Muscle layer of colon (tissue), 2 donors: Measurements from ENCODE around the gene ADCY9.

ENCODE experiments used
- H3K27ac ChIP-seq: one replicate; pipeline ENCODE4 v1.7.0; 2013; ENCODE audit warnings: low read depth, mild to moderate bottlenecking, low read length, moderate library complexity
- H3K27me3 ChIP-seq, 2 donors: one replicate each; pipeline ENCODE4 v1.7.0; 2013; ENCODE audit warnings: low read length in 2 of 2, mild to moderate bottlenecking in 2 of 2; ENCODE audit not compliant: insufficient read depth in 2 of 2, control insufficient read depth in 1 of 2
- H3K36me3 ChIP-seq: one replicate; pipeline ENCODE4 v1.7.0; 2013; ENCODE audit warnings: mild to moderate bottlenecking, low read length; ENCODE audit not compliant: insufficient read depth
- H3K4me1 ChIP-seq: one replicate; pipeline ENCODE4 v1.7.0; 2013; ENCODE audit warnings: mild to moderate bottlenecking, low read length; ENCODE audit not compliant: insufficient read depth
- H3K4me3 ChIP-seq, 2 donors: one replicate each; pipeline ENCODE4 v1.7.0; 2013; ENCODE audit warnings: low read length in 2 of 2, low read depth in 1 of 2, mild to moderate bottlenecking in 1 of 2, moderate library complexity in 1 of 2
- H3K9ac ChIP-seq: one replicate; pipeline ENCODE4 v1.7.0; 2013; ENCODE audit warnings: low read length
- H3K9me3 ChIP-seq: one replicate; pipeline ENCODE4 v1.7.0; 2013; ENCODE audit warnings: mild to moderate bottlenecking, low read length
- donor health status: abdominal sarcoma.
- donor health status: Adenocarcinoma of cecum.

Gene ADCY9

GRCh38 chr16:3993052-3993785, 123.0 kb downstream of the ADCY9 start:
- no peak overlapping the region for H3K4me3 ChIP-seq
- H3K9ac ChIP-seq: no peak overlapping the region
- H3K27ac ChIP-seq: no peak overlapping the region
- no peaks in the 10 kb centered on the region for H3K9me3 ChIP-seq
- no peaks in the 10 kb centered on the region for H3K36me3 ChIP-seq
- H3K27me3 ChIP-seq: no peaks in the 10 kb centered on the region
- H3K4me1 ChIP-seq: no peaks in the 10 kb centered on the region

- Histone ChIP-seq H3K9ac (no peak overlapping the region), H3K9me3 (no peaks in the 10 kb centered on the region), H3K27me3 (no peaks in the 10 kb centered on the region), H3K4me1 (no peaks in the 10 kb centered on the region), H3K36me3 (peaks cover 7% of the 10 kb centered on the region), H3K27ac (no peak overlapping the region), H3K4me3 (no peak overlapping the region)
These were observed 123.8 kb downstream of the ADCY9 start for GRCh38 chr16:3992297-3993051.

DNA sequence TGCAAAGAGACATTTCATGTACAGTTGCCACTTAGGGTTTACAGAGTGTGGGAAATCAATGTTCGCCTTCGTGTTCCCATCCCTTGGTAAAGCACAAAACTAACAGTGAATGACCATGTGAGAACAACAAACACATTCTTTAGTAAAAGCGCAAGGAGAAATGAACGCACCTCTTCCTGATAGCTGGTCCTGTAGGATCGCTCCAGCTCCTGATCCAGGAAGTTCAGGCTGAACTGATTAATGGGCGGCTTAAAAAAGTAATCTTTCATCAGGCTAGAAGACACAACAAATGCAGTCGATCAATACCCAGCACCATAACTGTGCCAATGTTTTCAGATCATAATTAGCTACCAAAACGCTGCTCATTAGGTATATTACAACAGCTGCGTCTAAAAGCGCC, 127.4 kb downstream of the ADCY9 start:
- H3K4me3 ChIP-seq: no peak overlapping the region
- H3K27ac ChIP-seq: no peak overlapping the region
- no peaks in the 10 kb centered on the region for H3K27me3 ChIP-seq
- H3K4me1 ChIP-seq: no peaks in the 10 kb centered on the region
- no peaks in the 10 kb centered on the region for H3K9me3 ChIP-seq
- H3K9ac ChIP-seq: no peak overlapping the region
- peaks cover 8% of the 10 kb centered on the region for H3K36me3 ChIP-seq

GRCh38 chr16:3988011-3988410, 128.2 kb downstream of the ADCY9 start:
- Histone ChIP-seq H3K27me3 (no peaks in the 10 kb centered on the region), H3K4me1 (no peaks in the 10 kb centered on the region), H3K9me3 (no peaks in the 10 kb centered on the region), H3K4me3 (no peak overlapping the region), H3K36me3 (peaks cover 8% of the 10 kb centered on the region), H3K9ac (no peak overlapping the region), H3K27ac (no peak overlapping the region)

- Histone ChIP-seq H3K9me3 (no peaks in the 10 kb centered on the region), H3K4me1 (no peaks in the 10 kb centered on the region)
These were observed 129.0 kb downstream of the ADCY9 start for GRCh38 chr16:3987231-3987630.

DNA sequence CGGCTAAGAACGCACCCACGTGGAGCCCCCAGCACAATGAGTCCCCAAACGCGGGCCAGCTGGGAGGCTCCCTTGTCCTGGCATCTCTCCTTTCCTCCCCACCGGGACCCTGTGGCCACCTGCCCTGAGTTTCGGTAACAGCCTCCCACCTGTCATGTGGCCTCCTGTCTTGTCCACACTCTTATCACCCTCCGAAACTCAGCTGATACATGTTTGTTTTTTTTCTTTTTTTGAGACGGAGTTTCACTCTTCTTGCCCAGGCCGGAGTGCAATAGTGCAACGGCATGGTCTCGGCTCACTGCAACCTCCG, 130.1 kb downstream of the ADCY9 start:
- Histone ChIP-seq H3K9ac (no peak overlapping the region), H3K36me3 (peaks cover 8% of the 10 kb centered on the region), H3K27ac (no peak overlapping the region), H3K4me3 (no peak overlapping the region), H3K27me3 (no peaks in the 10 kb centered on the region), H3K9me3 (no peaks in the 10 kb centered on the region), H3K4me1 (no peaks in the 10 kb centered on the region)

More at GRCh38 chr16:3987231-3987630, 129.0 kb downstream of the ADCY9 start:
- no peak overlapping the region for H3K4me3 ChIP-seq
- H3K36me3 ChIP-seq: peaks cover 8% of the 10 kb centered on the region
- no peak overlapping the region for H3K9ac ChIP-seq
- no peak overlapping the region for H3K27ac ChIP-seq
- no peaks in the 10 kb centered on the region for H3K27me3 ChIP-seq

DNA sequence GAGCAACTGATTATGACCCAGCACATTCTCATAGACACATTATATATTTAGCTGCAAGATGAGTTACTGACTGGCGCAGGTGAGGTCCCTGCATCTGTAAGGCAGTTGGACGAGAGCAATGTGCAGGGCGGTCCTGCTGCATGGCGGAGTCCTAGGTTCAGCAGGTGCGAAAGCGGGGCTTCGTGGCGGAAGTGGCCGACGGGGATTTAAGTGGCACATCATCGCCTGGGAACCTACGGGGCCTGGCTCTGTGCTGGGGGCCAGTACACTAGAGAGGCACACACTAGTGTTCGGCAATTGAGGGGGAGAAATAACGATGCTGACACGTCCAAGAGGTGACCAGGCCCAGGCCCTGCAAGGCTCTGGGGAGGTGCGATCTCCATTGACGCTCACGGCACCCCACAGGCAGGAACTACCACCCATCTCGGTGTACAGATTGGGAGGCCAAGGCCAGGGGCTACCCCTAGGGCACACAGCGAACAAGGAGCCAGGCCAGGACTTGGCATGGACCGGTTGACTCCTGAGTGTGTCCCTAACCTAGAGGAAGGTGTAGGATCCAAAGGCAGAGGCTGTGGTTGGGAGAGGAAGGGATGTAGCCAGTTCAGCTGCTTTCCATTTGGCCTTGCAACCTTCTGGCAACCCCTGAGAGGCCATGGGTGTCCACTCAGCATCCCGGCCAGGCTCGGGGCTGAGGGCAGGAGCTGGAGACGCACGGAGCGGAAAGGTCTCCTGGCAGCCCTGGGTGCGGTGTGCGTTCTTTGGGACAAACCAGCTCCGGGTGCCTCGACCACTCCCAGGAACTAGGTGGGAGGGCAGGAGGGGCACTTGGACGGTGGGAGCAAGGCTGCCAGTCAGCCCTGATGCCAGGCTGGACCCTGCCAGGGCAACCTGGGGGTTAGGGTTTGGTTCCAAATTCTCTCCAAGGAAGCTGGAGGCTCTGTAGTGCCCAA, 131.9 kb downstream of the ADCY9 start:
- H3K27ac ChIP-seq: no peak overlapping the region
- H3K27me3 ChIP-seq: no peaks in the 10 kb centered on the region
- H3K9ac ChIP-seq: no peak overlapping the region
- H3K4me3 ChIP-seq: no peak overlapping the region
- H3K4me1 ChIP-seq: peaks cover 11% of the 10 kb centered on the region
- peaks cover 8% of the 10 kb centered on the region for H3K36me3 ChIP-seq
- H3K9me3 ChIP-seq: no peaks in the 10 kb centered on the region

GRCh38 chr16:3983081-3983520, 133.1 kb downstream of the ADCY9 start:
- H3K4me1 ChIP-seq: peaks cover 11% of the 10 kb centered on the region
- no peak overlapping the region for H3K9ac ChIP-seq
- no peak overlapping the region for H3K4me3 ChIP-seq
- H3K9me3 ChIP-seq: no peaks in the 10 kb centered on the region
- H3K27ac ChIP-seq: no peak overlapping the region
- peaks cover 12% of the 10 kb centered on the region for H3K36me3 ChIP-seq
- H3K27me3 ChIP-seq: no peaks in the 10 kb centered on the region

- Histone ChIP-seq H3K27me3 (no peaks in the 10 kb centered on the region), H3K9me3 (no peaks in the 10 kb centered on the region), H3K4me1 (peaks cover 11% of the 10 kb centered on the region), H3K27ac (no peak overlapping the region), H3K4me3 (no peak overlapping the region), H3K36me3 (peaks cover 8% of the 10 kb centered on the region), H3K9ac (no peak overlapping the region)
These were observed 134.0 kb downstream of the ADCY9 start for GRCh38 chr16:3982216-3982615.

DNA sequence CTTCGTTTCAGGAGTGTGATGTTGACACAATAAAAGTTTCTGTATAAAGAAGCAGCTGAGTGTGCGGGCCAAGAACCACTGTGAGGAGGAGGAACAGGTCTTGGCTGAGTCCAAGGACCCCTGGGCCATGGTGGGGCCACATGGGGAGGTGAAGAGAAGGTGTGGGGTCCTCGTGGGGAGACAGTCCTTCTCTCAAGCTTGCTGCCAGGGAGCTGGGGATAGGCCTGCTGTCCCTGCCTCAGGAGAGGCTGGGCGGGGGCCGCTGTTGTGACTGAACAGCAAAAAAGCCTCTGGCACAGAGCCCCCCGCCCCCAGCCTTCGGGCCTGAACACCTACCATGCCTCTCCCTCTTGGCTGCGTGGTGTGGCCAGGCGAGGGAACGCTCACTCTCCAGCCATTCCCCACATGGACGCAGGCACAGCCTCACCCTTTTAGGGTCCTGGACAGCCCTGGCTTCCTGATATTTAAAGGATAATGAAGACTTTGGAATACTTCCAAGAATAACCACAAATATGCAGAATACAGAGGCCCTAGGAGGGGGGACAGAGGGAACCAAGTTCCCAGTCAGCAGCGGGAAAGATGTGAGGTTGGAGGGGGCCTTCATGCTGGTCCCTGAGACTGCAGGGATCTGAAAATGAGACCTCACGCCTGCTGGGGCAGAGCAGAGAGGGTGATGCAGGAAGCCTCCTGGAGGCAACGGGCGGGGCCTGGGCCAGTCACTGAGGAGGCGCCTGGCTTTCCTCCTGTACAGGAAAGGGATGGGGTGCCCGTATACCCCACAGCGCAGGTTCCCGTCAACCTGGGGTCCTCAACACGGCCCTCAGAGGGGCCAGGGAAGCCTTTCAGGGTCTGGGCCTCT, 135.8 kb downstream of the ADCY9 start:
- no peaks in the 10 kb centered on the region for H3K9me3 ChIP-seq
- H3K27ac ChIP-seq: no peak overlapping the region
- peaks cover 11% of the 10 kb centered on the region for H3K4me1 ChIP-seq
- no peak overlapping the region for H3K9ac ChIP-seq
- no peaks in the 10 kb centered on the region for H3K27me3 ChIP-seq
- peaks cover 20% of the 10 kb centered on the region for H3K36me3 ChIP-seq
- no peak overlapping the region for H3K4me3 ChIP-seq
